HEK293 (cell line): Measurements from ENCODE around the gene ETV4.

ENCODE experiments used
- GLI2 ChIP-seq: fragments of 450-650 bp; formaldehyde crosslinking; IDR thresholded peaks from 2 replicates; pipeline ENCODE4; 2017; ENCODE audit warnings: missing biosample characterization, missing genetic modification characterization, low read depth, borderline replicate concordance
- GLI4 ChIP-seq: fragments of 450-650 bp; formaldehyde crosslinking; IDR thresholded peaks from 2 replicates; pipeline ENCODE4 v1.5.1; 2016; ENCODE audit warnings: missing biosample characterization, missing genetic modification characterization
- HOXC10 ChIP-seq: sonication (generic); formaldehyde crosslinking; IDR thresholded peaks from 2 replicates; pipeline ENCODE4 v1.8.1; 2023; ENCODE audit warnings: mild to moderate bottlenecking, missing genetic modification reagents
- HOXD13 ChIP-seq: sonication (generic); formaldehyde crosslinking; IDR thresholded peaks from 2 replicates; pipeline ENCODE4 v1.8.0; 2022; ENCODE audit warnings: missing genetic modification reagents, borderline replicate concordance
- KLF16 ChIP-seq: fragments of 450-650 bp; formaldehyde crosslinking; IDR thresholded peaks from 2 replicates; pipeline ENCODE4 v1.5.1; 2017; ENCODE audit warnings: missing biosample characterization, missing genetic modification characterization
- OSR2 ChIP-seq: fragments of 450-650 bp; formaldehyde crosslinking; IDR thresholded peaks from 2 replicates; pipeline ENCODE4 v1.5.1; 2016; ENCODE audit warnings: missing biosample characterization, missing genetic modification characterization
- OVOL3 ChIP-seq: fragments of 450-650 bp; formaldehyde crosslinking; IDR thresholded peaks from 2 replicates; pipeline ENCODE4 v1.5.1; 2016; ENCODE audit warnings: missing biosample characterization, missing genetic modification characterization
- REPIN1 ChIP-seq: fragments of 450-650 bp; formaldehyde crosslinking; IDR thresholded peaks from 2 replicates; pipeline ENCODE4 v1.5.1; 2017; ENCODE audit warnings: missing biosample characterization, missing genetic modification characterization, low read depth
- TCF7L2 ChIP-seq: IDR thresholded peaks from 2 replicates; pipeline ENCODE4 v1.6.1; 2011; ENCODE audit warnings: low read depth, mild to moderate bottlenecking, inconsistent platforms, low read length, moderate library complexity, borderline replicate concordance
- YY2 ChIP-seq: fragments of 450-650 bp; formaldehyde crosslinking; IDR thresholded peaks from 2 replicates; pipeline ENCODE4 v1.5.1; 2016; ENCODE audit warnings: missing biosample characterization, missing genetic modification characterization
- ZNF114 ChIP-seq: fragments of 450-650 bp; formaldehyde crosslinking; IDR thresholded peaks from 2 replicates; pipeline ENCODE4 v1.5.0; 2017; ENCODE audit warnings: missing biosample characterization, missing genetic modification characterization
- ZNF133 ChIP-seq: fragments of 450-650 bp; formaldehyde crosslinking; IDR thresholded peaks from 2 replicates; pipeline ENCODE4 v1.5.1; 2016; ENCODE audit warnings: missing biosample characterization, missing genetic modification characterization
- ZNF146 ChIP-seq: fragments of 450-650 bp; formaldehyde crosslinking; IDR thresholded peaks from 2 replicates; pipeline ENCODE4 v1.5.1; 2016; ENCODE audit warnings: missing biosample characterization, missing genetic modification characterization
- ZNF157 ChIP-seq: fragments of 450-650 bp; formaldehyde crosslinking; IDR thresholded peaks from 2 replicates; pipeline ENCODE4 v1.5.1; 2016; ENCODE audit warnings: missing biosample characterization, missing genetic modification characterization
- ZNF248 ChIP-seq: fragments of 450-650 bp; formaldehyde crosslinking; IDR thresholded peaks from 2 replicates; pipeline ENCODE4 v1.5.1; 2017; ENCODE audit warnings: missing biosample characterization, missing genetic modification characterization
- ZNF335 ChIP-seq: fragments of 450-650 bp; formaldehyde crosslinking; conservative IDR thresholded peaks from 2 replicates; pipeline ENCODE4 v1.5.1; 2016; ENCODE audit warnings: missing biosample characterization, missing genetic modification characterization
- ZNF341 ChIP-seq: fragments of 450-650 bp; formaldehyde crosslinking; IDR thresholded peaks from 2 replicates; pipeline ENCODE4; 2016; ENCODE audit warnings: low read depth, missing biosample characterization, missing genetic modification characterization
- ZNF37A ChIP-seq: fragments of 450-650 bp; IDR thresholded peaks from 2 replicates; pipeline ENCODE4 v1.5.1; 2018; ENCODE audit warnings: missing biosample characterization, missing genetic modification characterization
- ZNF423 ChIP-seq: fragments of 450-650 bp; formaldehyde crosslinking; IDR thresholded peaks from 2 replicates; pipeline ENCODE4 v1.5.1; 2016; ENCODE audit warnings: missing biosample characterization, missing genetic modification characterization
- ZNF473 ChIP-seq: fragments of 450-650 bp; formaldehyde crosslinking; IDR thresholded peaks from 2 replicates; pipeline ENCODE4 v1.5.1; 2017; ENCODE audit warnings: missing biosample characterization, missing genetic modification characterization
- ZNF48 ChIP-seq: fragments of 450-650 bp; formaldehyde crosslinking; IDR thresholded peaks from 2 replicates; pipeline ENCODE4 v1.5.1; 2016; ENCODE audit warnings: missing biosample characterization, missing genetic modification characterization
- ZNF501 ChIP-seq: fragments of 450-650 bp; formaldehyde crosslinking; IDR thresholded peaks from 2 replicates; pipeline ENCODE4 v1.5.1; 2016; ENCODE audit warnings: missing biosample characterization, missing genetic modification characterization
- ZNF548 ChIP-seq: fragments of 450-650 bp; formaldehyde crosslinking; IDR thresholded peaks from 2 replicates; pipeline ENCODE4 v1.5.1; 2016; ENCODE audit warnings: missing biosample characterization, missing genetic modification characterization
- ZNF555 ChIP-seq: fragments of 450-650 bp; formaldehyde crosslinking; conservative IDR thresholded peaks from 2 replicates; pipeline ENCODE4 v1.5.1; 2017; ENCODE audit warnings: missing biosample characterization, mild to moderate bottlenecking, missing genetic modification characterization, inconsistent platforms
- ZNF560 ChIP-seq: fragments of 450-650 bp; formaldehyde crosslinking; IDR thresholded peaks from 2 replicates; pipeline ENCODE4 v1.5.1; 2017; ENCODE audit warnings: missing biosample characterization, missing genetic modification characterization, borderline replicate concordance
- ZNF561 ChIP-seq: fragments of 450-650 bp; IDR thresholded peaks from 2 replicates; pipeline ENCODE4 v1.5.1; 2018; ENCODE audit warnings: missing biosample characterization, missing genetic modification characterization, borderline replicate concordance
- ZNF624 ChIP-seq: fragments of 450-650 bp; formaldehyde crosslinking; IDR thresholded peaks from 2 replicates; pipeline ENCODE4 v1.5.1; 2017; ENCODE audit warnings: missing biosample characterization, missing genetic modification characterization
- ZNF76 ChIP-seq: fragments of 450-650 bp; formaldehyde crosslinking; IDR thresholded peaks from 2 replicates; pipeline ENCODE4; 2016; ENCODE audit warnings: low read depth, missing biosample characterization, missing genetic modification characterization, borderline replicate concordance
- ZNF791 ChIP-seq: fragments of 450-650 bp; formaldehyde crosslinking; IDR thresholded peaks from 2 replicates; pipeline ENCODE4 v1.5.1; 2016; ENCODE audit warnings: missing biosample characterization, missing genetic modification characterization
- ZSCAN16 ChIP-seq: fragments of 450-650 bp; formaldehyde crosslinking; IDR thresholded peaks from 2 replicates; pipeline ENCODE4 v1.5.1; 2016; ENCODE audit warnings: missing biosample characterization, missing genetic modification characterization
- TF ChIP-seq, protein P1 (sequence below): fragments of 450-650 bp; formaldehyde crosslinking; IDR thresholded peaks from 2 replicates; pipeline ENCODE4 v1.5.1; 2017; ENCODE audit warnings: missing biosample characterization, missing genetic modification characterization
- TF ChIP-seq, protein P2 (sequence below): fragments of 450-650 bp; formaldehyde crosslinking; IDR thresholded peaks from 2 replicates; pipeline ENCODE4 v1.5.1; 2016; ENCODE audit warnings: missing biosample characterization, missing genetic modification characterization
- TF ChIP-seq, protein P3 (sequence below): fragments of 450-650 bp; formaldehyde crosslinking; IDR thresholded peaks from 2 replicates; pipeline ENCODE4 v1.5.1; 2016; ENCODE audit warnings: missing biosample characterization, missing genetic modification characterization
- TF ChIP-seq, protein P4 (sequence below): sonication (generic); formaldehyde crosslinking; IDR thresholded peaks from 2 replicates; pipeline ENCODE4 v1.8.1; 2022; ENCODE audit warnings: mild to moderate bottlenecking, moderate library complexity, missing genetic modification reagents
- TF ChIP-seq, protein P5 (sequence below): fragments of 450-650 bp; formaldehyde crosslinking; IDR thresholded peaks from 2 replicates; pipeline ENCODE4 v1.5.0; 2017; ENCODE audit warnings: missing biosample characterization, missing genetic modification characterization, borderline replicate concordance

The ETV4 gene

DNA sequence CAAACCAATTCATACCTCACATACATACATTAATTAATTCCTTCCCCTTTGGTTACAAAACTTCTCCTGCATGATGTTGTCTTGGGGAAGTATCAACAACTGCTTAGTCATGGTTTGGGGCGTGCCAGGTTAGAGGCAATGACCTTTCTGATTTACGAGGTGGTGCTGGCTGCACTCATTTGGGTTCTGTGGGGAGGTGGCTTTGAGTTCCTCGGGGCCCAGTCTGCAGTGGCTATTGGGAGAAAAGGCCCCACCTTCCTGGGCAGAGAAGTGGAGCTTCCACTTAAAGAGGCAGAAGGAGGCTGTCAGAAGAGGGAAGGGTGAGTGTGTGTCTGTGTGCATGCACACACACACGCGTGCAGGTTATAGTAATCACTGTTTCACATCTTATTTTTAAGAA lies 10.2 kb upstream of the ETV4 start (continued):
- TF ChIP-seq, protein P1, sequence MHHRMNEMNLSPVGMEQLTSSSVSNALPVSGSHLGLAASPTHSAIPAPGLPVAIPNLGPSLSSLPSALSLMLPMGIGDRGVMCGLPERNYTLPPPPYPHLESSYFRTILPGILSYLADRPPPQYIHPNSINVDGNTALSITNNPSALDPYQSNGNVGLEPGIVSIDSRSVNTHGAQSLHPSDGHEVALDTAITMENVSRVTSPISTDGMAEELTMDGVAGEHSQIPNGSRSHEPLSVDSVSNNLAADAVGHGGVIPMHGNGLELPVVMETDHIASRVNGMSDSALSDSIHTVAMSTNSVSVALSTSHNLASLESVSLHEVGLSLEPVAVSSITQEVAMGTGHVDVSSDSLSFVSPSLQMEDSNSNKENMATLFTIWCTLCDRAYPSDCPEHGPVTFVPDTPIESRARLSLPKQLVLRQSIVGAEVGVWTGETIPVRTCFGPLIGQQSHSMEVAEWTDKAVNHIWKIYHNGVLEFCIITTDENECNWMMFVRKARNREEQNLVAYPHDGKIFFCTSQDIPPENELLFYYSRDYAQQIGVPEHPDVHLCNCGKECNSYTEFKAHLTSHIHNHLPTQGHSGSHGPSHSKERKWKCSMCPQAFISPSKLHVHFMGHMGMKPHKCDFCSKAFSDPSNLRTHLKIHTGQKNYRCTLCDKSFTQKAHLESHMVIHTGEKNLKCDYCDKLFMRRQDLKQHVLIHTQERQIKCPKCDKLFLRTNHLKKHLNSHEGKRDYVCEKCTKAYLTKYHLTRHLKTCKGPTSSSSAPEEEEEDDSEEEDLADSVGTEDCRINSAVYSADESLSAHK (tag by site-specific recombination): no peak
- TF ChIP-seq GLI2 (tag by site-specific recombination): no peak
- TF ChIP-seq, protein P2, sequence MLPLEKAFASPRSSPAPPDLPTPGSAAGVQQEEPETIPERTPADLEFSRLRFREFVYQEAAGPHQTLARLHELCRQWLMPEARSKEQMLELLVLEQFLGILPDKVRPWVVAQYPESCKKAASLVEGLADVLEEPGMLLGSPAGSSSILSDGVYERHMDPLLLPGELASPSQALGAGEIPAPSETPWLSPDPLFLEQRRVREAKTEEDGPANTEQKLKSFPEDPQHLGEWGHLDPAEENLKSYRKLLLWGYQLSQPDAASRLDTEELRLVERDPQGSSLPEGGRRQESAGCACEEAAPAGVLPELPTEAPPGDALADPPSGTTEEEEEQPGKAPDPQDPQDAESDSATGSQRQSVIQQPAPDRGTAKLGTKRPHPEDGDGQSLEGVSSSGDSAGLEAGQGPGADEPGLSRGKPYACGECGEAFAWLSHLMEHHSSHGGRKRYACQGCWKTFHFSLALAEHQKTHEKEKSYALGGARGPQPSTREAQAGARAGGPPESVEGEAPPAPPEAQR (tag by site-specific recombination): no peak
- TF ChIP-seq ZNF791 (tag by site-specific recombination): no peak
- TF ChIP-seq ZNF561 (tag by site-specific recombination): no peak
- TF ChIP-seq, protein P3, sequence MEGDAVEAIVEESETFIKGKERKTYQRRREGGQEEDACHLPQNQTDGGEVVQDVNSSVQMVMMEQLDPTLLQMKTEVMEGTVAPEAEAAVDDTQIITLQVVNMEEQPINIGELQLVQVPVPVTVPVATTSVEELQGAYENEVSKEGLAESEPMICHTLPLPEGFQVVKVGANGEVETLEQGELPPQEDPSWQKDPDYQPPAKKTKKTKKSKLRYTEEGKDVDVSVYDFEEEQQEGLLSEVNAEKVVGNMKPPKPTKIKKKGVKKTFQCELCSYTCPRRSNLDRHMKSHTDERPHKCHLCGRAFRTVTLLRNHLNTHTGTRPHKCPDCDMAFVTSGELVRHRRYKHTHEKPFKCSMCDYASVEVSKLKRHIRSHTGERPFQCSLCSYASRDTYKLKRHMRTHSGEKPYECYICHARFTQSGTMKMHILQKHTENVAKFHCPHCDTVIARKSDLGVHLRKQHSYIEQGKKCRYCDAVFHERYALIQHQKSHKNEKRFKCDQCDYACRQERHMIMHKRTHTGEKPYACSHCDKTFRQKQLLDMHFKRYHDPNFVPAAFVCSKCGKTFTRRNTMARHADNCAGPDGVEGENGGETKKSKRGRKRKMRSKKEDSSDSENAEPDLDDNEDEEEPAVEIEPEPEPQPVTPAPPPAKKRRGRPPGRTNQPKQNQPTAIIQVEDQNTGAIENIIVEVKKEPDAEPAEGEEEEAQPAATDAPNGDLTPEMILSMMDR: no peak
- no peak for TF ChIP-seq ZNF555
- TF ChIP-seq ZNF501 (tag by site-specific recombination): no peak
- TF ChIP-seq HOXC10 (CRISPR knock-in tag): no peak
- TF ChIP-seq ZNF157 (tag by site-specific recombination): no peak
- TF ChIP-seq, protein P4, sequence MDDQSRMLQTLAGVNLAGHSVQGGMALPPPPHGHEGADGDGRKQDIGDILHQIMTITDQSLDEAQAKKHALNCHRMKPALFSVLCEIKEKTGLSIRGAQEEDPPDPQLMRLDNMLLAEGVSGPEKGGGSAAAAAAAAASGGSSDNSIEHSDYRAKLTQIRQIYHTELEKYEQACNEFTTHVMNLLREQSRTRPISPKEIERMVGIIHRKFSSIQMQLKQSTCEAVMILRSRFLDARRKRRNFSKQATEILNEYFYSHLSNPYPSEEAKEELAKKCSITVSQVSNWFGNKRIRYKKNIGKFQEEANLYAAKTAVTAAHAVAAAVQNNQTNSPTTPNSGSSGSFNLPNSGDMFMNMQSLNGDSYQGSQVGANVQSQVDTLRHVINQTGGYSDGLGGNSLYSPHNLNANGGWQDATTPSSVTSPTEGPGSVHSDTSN (CRISPR knock-in tag): no peak
- TF ChIP-seq ZNF624 (tag by site-specific recombination): no peak
- peak; percentile 24; the same call in 1 of the 2 replicates for TF ChIP-seq ZNF341
- TF ChIP-seq ZSCAN16: no peak
- TF ChIP-seq ZNF473: no peak
- TF ChIP-seq ZNF114 (tag by site-specific recombination): no peak
- TF ChIP-seq ZNF560 (tag by site-specific recombination): no peak
- TF ChIP-seq ZNF37A (tag by site-specific recombination): no peak
- TF ChIP-seq ZNF146 (tag by site-specific recombination): no peak
- TF ChIP-seq, protein P5, sequence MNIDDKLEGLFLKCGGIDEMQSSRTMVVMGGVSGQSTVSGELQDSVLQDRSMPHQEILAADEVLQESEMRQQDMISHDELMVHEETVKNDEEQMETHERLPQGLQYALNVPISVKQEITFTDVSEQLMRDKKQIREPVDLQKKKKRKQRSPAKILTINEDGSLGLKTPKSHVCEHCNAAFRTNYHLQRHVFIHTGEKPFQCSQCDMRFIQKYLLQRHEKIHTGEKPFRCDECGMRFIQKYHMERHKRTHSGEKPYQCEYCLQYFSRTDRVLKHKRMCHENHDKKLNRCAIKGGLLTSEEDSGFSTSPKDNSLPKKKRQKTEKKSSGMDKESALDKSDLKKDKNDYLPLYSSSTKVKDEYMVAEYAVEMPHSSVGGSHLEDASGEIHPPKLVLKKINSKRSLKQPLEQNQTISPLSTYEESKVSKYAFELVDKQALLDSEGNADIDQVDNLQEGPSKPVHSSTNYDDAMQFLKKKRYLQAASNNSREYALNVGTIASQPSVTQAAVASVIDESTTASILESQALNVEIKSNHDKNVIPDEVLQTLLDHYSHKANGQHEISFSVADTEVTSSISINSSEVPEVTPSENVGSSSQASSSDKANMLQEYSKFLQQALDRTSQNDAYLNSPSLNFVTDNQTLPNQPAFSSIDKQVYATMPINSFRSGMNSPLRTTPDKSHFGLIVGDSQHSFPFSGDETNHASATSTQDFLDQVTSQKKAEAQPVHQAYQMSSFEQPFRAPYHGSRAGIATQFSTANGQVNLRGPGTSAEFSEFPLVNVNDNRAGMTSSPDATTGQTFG (tag by site-specific recombination): no peak
- no peak for TF ChIP-seq YY2 (tag by site-specific recombination)
- no peak for TF ChIP-seq ZNF248 (tag by site-specific recombination)
- TF ChIP-seq TCF7L2: no peak
- TF ChIP-seq ZNF335 (tag by site-specific recombination): peak; percentile 28; the same call in 1 of the 2 replicates
- TF ChIP-seq OVOL3 (tag by site-specific recombination): no peak
- no peak for TF ChIP-seq ZNF48 (tag by site-specific recombination)
- TF ChIP-seq GLI4 (tag by site-specific recombination): no peak
- no peak for TF ChIP-seq REPIN1 (tag by site-specific recombination)
- TF ChIP-seq KLF16 (tag by site-specific recombination): 0 out of 2 replicates have a peak, but pooled peaks have one; percentile 46
- no peak for TF ChIP-seq HOXD13 (CRISPR knock-in tag)
- no peak for TF ChIP-seq ZNF548 (tag by site-specific recombination)
- no peak for TF ChIP-seq ZNF423
- no peak for TF ChIP-seq ZNF133 (tag by site-specific recombination)
- no peak for TF ChIP-seq OSR2
- TF ChIP-seq ZNF76 (tag by site-specific recombination): 0 out of 2 replicates have a peak, but pooled peaks have one; percentile 26
